HepG2 (cell line): ENCODE data around the gene CENPK. TPM values are rescaled to one million over a fixed set of nuclear protein-coding genes. Genes with fewer than 3 reads are reported as not detected.

Experiments used
- BATF2 ChIP-seq: sonication (generic); formaldehyde crosslinking; IDR thresholded peaks from 2 replicates; pipeline ENCODE4 v1.8.0; 2022; ENCODE audit warnings: mild to moderate bottlenecking, missing genetic modification reagents, moderate library complexity
- BRF2 ChIP-seq: sonication (generic); formaldehyde crosslinking; IDR thresholded peaks from 2 replicates; pipeline ENCODE4 v1.8.1; 2022; ENCODE audit warnings: mild to moderate bottlenecking, missing genetic modification reagents
- CEBPG ChIP-seq: IDR thresholded peaks from 2 replicates; pipeline ENCODE4 v1.6.1; 2016
- CEBPZ ChIP-seq: IDR thresholded peaks from 2 replicates; pipeline ENCODE4 v1.6.1; 2012; ENCODE audit warnings: low read length, improper control_type of control experiment
- HMGA1 ChIP-seq: sonication (generic); formaldehyde crosslinking; conservative IDR thresholded peaks from 2 replicates; pipeline ENCODE4 v1.4.0; 2020; ENCODE audit warnings: missing genetic modification reagents
- KLF11 ChIP-seq: IDR thresholded peaks from 2 replicates; pipeline ENCODE4 v1.6.1; 2016; ENCODE audit warnings: missing compliant biosample characterization
- MZF1 ChIP-seq: sonication (generic); formaldehyde crosslinking; IDR thresholded peaks from 2 replicates; pipeline ENCODE4 v1.8.1; 2023; ENCODE audit warnings: mild to moderate bottlenecking, missing genetic modification reagents, borderline replicate concordance
- NCOA1 ChIP-seq: sonication (generic); formaldehyde crosslinking; IDR thresholded peaks from 2 replicates; pipeline ENCODE4 v1.9.0; 2021; ENCODE audit warnings: missing genetic modification reagents
- REL ChIP-seq: sonication (generic); formaldehyde crosslinking; conservative IDR thresholded peaks from 2 replicates; pipeline ENCODE4 v1.8.0; 2022; ENCODE audit warnings: mild to moderate bottlenecking, missing genetic modification reagents, moderate library complexity
- RXRA ChIP-seq: sonication (generic); formaldehyde crosslinking; IDR thresholded peaks from 2 replicates; pipeline ENCODE4 v1.5.1; 2020; ENCODE audit warnings: missing genetic modification reagents
- SP140L ChIP-seq: sonication (generic); formaldehyde crosslinking; IDR thresholded peaks from 2 replicates; pipeline ENCODE4 v1.4.0; 2020; ENCODE audit warnings: missing genetic modification reagents, borderline replicate concordance
- ZBTB44 ChIP-seq: sonication (generic); formaldehyde crosslinking; IDR thresholded peaks from 2 replicates; pipeline ENCODE4 v1.4.0; 2020; ENCODE audit warnings: missing genetic modification reagents
- ZFX ChIP-seq: sonication (generic); formaldehyde crosslinking; IDR thresholded peaks from 2 replicates; pipeline ENCODE4 v1.4.0; 2020; ENCODE audit warnings: mild to moderate bottlenecking, low read depth, missing genetic modification reagents, moderate library complexity
- ZNF280B ChIP-seq: sonication (generic); formaldehyde crosslinking; IDR thresholded peaks from 2 replicates; pipeline ENCODE4 v1.5.0; 2020; ENCODE audit warnings: missing genetic modification reagents, mild to moderate bottlenecking, borderline replicate concordance
- ZNF333 ChIP-seq: sonication (generic); formaldehyde crosslinking; IDR thresholded peaks from 2 replicates; pipeline ENCODE4 v1.4.0; 2020; ENCODE audit warnings: mild to moderate bottlenecking, missing genetic modification reagents, borderline replicate concordance
- ZNF33B ChIP-seq: sonication (generic); formaldehyde crosslinking; IDR thresholded peaks from 2 replicates; pipeline ENCODE4 v1.5.1; 2020; ENCODE audit warnings: mild to moderate bottlenecking, missing genetic modification reagents
- ZNF510 ChIP-seq: sonication (generic); formaldehyde crosslinking; IDR thresholded peaks from 2 replicates; pipeline ENCODE4 v1.4.0; 2020; ENCODE audit warnings: low read depth, mild to moderate bottlenecking, missing genetic modification reagents
- ZNF629 ChIP-seq: sonication (generic); formaldehyde crosslinking; conservative IDR thresholded peaks from 2 replicates; pipeline ENCODE4 v1.5.0; 2020; ENCODE audit warnings: missing genetic modification reagents
- ZNF768 ChIP-seq: sonication (generic); formaldehyde crosslinking; IDR thresholded peaks from 2 replicates; pipeline ENCODE4 v1.4.0; 2020; ENCODE audit warnings: missing genetic modification reagents
- ZNF780A ChIP-seq: sonication (generic); formaldehyde crosslinking; IDR thresholded peaks from 2 replicates; pipeline ENCODE4 v1.8.0; 2022; ENCODE audit warnings: mild to moderate bottlenecking, missing genetic modification reagents, moderate library complexity
- polyA plus RNA-seq, 8 experiments: library from polyadenylated mRNA; depleted of rRNA in 3 of 8; stranded (reverse) in 7 of 8; unstranded in 1 of 8; fragments of >200 nt; fragmentation: Illumina TruSeq in 4 of 8; extraction: Trizol in 4 of 8; gene quantifications; 2 replicates each; pipeline versions ENCODE4 v1.2.1 to v1.2.3, GENCODE V29; 2011 to 2016; ENCODE audit warnings: low read depth in 4 of 8, missing spikeins in 1 of 8, mixed read lengths in 1 of 8; ENCODE audit not compliant: insufficient read depth in 1 of 8
- total RNA-seq, 5 experiments: library from RNA; depleted of rRNA; stranded (reverse); fragments of >200 nt; fragmentation: Illumina TruSeq; extraction: Trizol; gene quantifications; 2 replicates each; pipeline ENCODE4 v1.2.3, GENCODE V29; 2016; ENCODE audit warnings: low read depth in 1 of 5

The CENPK gene
- total and polyA plus RNA-seq, 2 of the 13 experiments (the other 11 are each of a cell fraction or from before 2014, with no cell fraction given), result 14.3 to 54.4 TPM

- TF ChIP-seq BRF2 (peak; percentile 67; the same call in 1 of the 2 replicates), ZNF33B (CRISPR knock-in tag) (peak; percentile 81; the same call in 1 of the 2 replicates), ZBTB44 (CRISPR knock-in tag) (0 out of 2 replicates have a peak, but pooled peaks have one; percentile 17), BATF2 (CRISPR knock-in tag) (no peak), NCOA1 (CRISPR knock-in tag) (no peak), ZNF333 (CRISPR knock-in tag) (no peak), HMGA1 (CRISPR knock-in tag) (no peak), CEBPG (CRISPR knock-in tag) (no peak), ZNF629 (CRISPR knock-in tag) (no peak), SP140L (CRISPR knock-in tag) (0 out of 2 replicates have a peak, but pooled peaks have one; percentile 58), REL (CRISPR knock-in tag) (no peak), CEBPZ (no peak), KLF11 (CRISPR knock-in tag) (peak; percentile 15; the same call in 1 of the 2 replicates), ZNF768 (CRISPR knock-in tag) (no peak), ZFX (CRISPR knock-in tag) (peak; percentile 53; the same call in 1 of the 2 replicates), ZNF780A (CRISPR knock-in tag) (no peak), ZNF280B (CRISPR knock-in tag) (peak; percentile 17; the same call in 1 of the 2 replicates), ZNF510 (CRISPR knock-in tag) (peak; percentile 48; the same call in 1 of the 2 replicates), MZF1 (no peak), RXRA (CRISPR knock-in tag) (peak; percentile 33; the same call in 1 of the 2 replicates)
Measured at GRCh38 chr5:65562731-65563701, at the start of gene CENPK, which contains the start of gene PPWD1 (continued).
